GM23338 (cell line): ENCODE measurements around the gene IL20RB. TPM values are rescaled to one million over a fixed set of nuclear protein-coding genes. Genes with fewer than 3 reads are reported as not detected.

Experiments used
- polyA plus RNA-seq: library from polyadenylated mRNA; unstranded; fragments of >200 nt; fragmentation: Nextera tagmentation; extraction: Ambion mirVana; gene quantifications from 2 replicates; pipeline ENCODE4 v1.2.1, GENCODE V29; 2016
- total RNA-seq: library from RNA; depleted of rRNA; stranded (reverse); fragments of >200 nt; shearing (Covaris generic); gene quantifications from 2 replicates; pipeline ENCODE4 v1.2.3, GENCODE V29; 2014; rRNA removed

The IL20RB gene
- total and polyA plus RNA-seq, 2 experiments from 2014 or later = 1.7 to 4.6 TPM

Other genes starting within 250 kb of the IL20RB start
- gene STAG1, start 205.6 kb upstream of the IL20RB start, total RNA-seq = 21.9 and 23.7 TPM in 2 replicates
- 7.6 and 9.0 TPM in 2 replicates for gene STAG1, start 205.6 kb upstream of the IL20RB start, polyA plus RNA-seq
- 3.3 and 8.8 TPM in 2 replicates for gene SLC35G2, start 138.9 kb upstream of the IL20RB start, total RNA-seq
- 6.0 and 6.8 TPM in 2 replicates for gene SLC35G2, start 138.9 kb upstream of the IL20RB start, polyA plus RNA-seq
- 27.1 and 28.4 TPM in 2 replicates for gene NCK1, start 95.8 kb upstream of the IL20RB start, total RNA-seq
- gene NCK1, start 95.8 kb upstream of the IL20RB start, polyA plus RNA-seq = 18.6 and 28.7 TPM in 2 replicates